Fibroblast of mammary gland (primary cell): ENCODE measurements around the gene NF1.

Experiments used
- DNase-seq: peaks from one replicate; pipeline ENCODE4 v3.0.0-alpha.2; 2010; ENCODE audit warnings: low read depth
- H3K4me3 ChIP-seq: 2 replicates; pipeline ENCODE4 v1.5.1; 2011; ENCODE audit warnings: low read depth, mild to moderate bottlenecking, low read length, moderate library complexity; ENCODE audit not compliant: control insufficient read depth
- TF ChIP-seq, protein P1 (sequence below): conservative IDR thresholded peaks from 2 replicates; pipeline ENCODE4 v1.5.1; 2011; ENCODE audit warnings: low read depth, low read length, inconsistent platforms; ENCODE audit not compliant: control insufficient read depth, insufficient read depth

Gene NF1

DNA sequence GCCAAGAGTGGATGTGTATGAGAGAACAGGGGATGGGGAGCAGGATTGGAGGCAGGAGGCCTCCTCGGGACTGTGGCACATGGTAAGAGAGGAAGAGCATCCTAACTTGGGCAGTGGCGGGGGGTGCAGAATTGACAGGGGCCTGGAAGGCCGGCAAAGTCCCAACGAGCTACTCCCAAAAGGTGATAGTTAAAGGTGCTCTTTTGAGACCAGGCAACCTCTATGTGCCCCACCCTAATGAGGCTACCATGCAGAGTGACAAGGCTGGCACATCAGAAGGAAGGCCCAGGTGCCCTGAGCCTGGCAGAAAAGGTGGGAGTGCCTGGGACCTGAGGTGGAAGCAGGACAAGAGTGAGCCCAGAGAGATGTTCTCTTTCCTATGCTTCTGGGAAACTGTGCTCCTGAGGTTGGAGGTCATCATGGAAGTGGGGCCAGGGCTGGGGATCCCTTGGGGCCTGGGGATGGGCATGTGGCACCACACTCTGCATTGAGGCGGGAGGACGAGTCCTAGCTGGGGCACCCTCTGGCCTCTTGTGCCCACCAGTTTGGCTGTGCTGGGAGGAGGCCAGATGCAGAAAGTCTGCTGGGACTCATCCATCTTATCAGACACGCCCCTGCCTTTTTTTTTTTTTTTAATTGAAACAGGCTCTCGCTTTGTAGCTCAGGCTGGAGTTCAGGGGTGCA, 302.6 kb downstream of the NF1 start:
- H3K4me3 ChIP-seq = no peak overlapping the region
- TF ChIP-seq, protein P1, sequence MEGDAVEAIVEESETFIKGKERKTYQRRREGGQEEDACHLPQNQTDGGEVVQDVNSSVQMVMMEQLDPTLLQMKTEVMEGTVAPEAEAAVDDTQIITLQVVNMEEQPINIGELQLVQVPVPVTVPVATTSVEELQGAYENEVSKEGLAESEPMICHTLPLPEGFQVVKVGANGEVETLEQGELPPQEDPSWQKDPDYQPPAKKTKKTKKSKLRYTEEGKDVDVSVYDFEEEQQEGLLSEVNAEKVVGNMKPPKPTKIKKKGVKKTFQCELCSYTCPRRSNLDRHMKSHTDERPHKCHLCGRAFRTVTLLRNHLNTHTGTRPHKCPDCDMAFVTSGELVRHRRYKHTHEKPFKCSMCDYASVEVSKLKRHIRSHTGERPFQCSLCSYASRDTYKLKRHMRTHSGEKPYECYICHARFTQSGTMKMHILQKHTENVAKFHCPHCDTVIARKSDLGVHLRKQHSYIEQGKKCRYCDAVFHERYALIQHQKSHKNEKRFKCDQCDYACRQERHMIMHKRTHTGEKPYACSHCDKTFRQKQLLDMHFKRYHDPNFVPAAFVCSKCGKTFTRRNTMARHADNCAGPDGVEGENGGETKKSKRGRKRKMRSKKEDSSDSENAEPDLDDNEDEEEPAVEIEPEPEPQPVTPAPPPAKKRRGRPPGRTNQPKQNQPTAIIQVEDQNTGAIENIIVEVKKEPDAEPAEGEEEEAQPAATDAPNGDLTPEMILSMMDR = no peak
- no peak for DNase-seq

DNA sequence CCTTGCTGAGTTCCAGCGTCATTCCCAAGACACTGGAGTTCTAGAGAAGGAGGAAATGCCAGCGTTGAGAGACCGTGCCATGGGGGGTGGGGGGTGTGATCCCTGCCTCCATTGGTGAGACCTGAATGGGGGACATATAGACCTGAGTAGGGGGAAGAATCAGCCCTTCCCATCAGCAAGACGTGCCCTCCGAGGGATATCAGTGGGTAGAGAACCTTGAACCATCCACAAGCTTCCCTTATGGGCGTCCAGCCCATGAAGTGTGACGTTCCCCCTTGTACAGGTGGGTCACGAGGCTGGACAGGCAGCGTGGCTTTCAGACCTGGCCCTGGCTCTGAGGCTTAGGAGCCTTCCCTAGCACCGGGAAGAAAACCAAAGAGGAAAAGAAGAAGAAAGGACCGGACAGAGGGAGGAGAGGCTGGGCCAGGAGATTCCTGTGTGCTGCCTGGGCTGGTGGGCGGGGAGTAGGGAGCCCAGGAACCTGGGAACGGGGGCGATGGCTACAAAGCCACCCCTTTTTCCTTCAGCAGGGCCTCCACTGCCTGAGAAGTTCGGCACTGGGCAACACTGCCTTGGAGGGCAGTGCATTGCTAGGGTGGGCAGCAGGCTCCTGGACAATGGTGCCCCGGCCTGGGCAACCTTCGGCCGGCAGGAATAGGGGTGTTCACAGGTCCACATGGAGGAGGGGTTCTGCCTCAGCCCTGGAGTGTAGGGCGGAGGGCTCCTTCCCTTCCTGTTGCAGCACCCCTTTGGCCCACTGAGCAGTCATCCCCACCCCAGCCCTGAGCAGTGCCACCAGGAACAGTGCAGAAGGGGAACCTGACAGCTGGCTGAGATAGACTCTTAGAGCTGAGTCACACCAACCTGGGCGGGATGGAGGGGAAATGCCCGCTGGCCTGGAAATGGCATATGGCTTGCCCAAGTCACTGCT, 303.9 kb downstream of the NF1 start:
- TF ChIP-seq, protein P1 = no peak
- no peak for DNase-seq
- no peak overlapping the region for H3K4me3 ChIP-seq

GRCh38 chr17:31400481-31400950, 305.7 kb downstream of the NF1 start:
- no peak overlapping the region for H3K4me3 ChIP-seq
- TF ChIP-seq, protein P1 = no peak
- no peak for DNase-seq

DNA sequence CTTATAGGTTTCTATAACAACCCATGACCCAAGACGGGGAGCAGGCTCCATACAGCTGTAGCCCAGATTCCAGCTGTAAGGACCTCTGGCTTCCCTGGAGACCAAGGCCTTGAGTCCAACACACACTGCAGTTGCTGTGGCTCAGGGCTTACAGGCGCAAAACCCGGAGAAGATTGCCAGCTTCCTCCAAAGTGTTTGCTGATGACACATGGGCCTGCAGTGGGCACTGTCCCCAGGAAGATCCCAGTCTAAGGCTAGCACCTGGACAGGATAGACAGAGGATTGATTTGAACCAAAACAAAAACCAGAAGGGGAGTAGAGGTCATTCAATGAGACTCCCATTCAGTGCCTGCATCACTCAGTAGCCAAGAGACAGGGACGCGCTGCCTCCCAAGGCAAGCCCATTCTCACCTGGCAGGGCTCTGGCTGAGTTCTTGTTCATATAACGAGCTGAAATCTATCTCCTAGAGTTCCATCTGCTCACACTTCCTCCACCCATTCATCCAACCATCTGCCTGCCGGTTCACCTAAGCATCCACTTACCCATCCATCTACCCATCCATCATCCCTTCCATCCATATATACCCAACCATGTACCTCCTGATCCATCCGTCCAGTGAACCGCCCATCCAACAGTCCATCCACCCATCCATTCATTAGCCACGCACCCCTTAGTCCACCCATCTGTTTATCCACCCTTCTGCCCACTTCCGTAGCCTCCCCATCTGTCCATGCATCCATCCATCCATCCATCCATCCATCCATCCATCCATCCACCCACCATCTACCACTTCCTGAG, 306.9 kb downstream of the NF1 start:
- TF ChIP-seq, protein P1 = no peak
- H3K4me3 ChIP-seq = no peak overlapping the region
- no peak for DNase-seq

DNA sequence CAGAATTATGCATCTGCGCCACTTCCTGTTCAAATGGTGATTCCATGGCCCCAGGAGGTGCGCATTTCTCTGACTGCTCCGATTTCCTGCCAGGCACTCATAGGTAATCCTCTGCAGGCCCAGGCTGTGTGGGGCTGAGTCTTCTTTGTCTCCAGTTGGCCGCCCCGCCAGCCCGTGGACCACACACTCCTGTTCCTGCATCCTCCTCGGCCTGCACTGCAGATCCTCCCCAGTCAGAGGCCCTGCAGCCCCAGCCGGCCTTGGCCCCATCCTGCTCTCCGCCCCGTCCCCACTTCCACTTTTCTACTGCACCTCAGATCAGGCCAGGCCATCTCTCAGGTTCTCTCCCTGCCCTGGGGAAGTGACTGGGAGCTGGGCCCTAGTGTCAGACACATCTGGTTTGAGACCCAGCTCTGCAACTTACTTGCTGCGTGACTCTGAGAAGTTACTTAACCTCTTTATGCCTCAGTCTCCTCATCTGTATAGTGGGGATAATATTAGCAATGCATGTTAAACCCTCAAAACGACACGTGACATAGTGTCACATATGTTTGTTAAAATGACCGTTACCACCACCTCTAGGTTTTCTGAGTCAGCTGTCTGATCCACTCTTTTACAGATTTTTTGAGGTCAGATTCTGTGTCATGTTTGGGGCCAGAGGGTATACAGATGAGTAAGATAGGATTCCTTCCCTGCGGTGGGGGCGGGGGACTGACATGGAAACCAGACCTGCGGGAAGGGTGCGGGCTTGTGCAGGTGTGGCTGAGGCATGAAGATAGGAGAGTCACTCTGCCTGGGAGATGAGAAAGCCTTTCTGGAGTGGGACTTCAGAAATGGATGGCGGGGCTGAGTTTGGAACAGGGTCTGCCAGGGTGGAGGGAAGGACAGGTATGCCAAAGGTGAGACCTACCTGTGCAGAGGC, 309.5 kb downstream of the NF1 start:
- H3K4me3 ChIP-seq = no peak overlapping the region
- no peak for DNase-seq
- TF ChIP-seq, protein P1 = no peak
